ENCODE results near the gene WFIKKN1.

DNA sequence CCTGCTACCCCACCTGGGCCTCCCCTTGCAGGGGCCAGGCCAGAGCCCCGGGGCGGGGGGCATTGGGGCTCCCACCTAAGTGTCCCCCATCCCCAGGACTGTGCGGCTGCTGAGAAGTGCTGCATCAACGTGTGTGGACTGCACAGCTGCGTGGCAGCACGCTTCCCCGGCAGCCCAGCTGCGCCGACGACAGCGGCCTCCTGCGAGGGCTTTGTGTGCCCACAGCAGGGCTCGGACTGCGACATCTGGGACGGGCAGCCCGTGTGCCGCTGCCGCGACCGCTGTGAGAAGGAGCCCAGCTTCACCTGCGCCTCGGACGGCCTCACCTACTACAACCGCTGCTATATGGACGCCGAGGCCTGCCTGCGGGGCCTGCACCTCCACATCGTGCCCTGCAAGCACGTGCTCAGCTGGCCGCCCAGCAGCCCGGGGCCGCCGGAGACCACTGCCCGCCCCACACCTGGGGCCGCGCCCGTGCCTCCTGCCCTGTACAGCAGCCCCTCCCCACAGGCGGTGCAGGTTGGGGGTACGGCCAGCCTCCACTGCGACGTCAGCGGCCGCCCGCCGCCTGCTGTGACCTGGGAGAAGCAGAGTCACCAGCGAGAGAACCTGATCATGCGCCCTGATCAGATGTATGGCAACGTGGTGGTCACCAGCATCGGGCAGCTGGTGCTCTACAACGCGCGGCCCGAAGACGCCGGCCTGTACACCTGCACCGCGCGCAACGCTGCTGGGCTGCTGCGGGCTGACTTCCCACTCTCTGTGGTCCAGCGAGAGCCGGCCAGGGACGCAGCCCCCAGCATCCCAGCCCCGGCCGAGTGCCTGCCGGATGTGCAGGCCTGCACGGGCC, 1.9 kb downstream of the WFIKKN1 start:
- TF ChIP-seq TAF1 (IDR thresholded peaks at IDR 0.05; ENCODE audit: borderline replicate concordance, low read depth, low read length) (no peak), POLR2A (IDR thresholded peaks at IDR 0.05; ENCODE audit: low read depth, low read length) (no peak), POLR2AphosphoS5 (IDR thresholded peaks at IDR 0.05; ENCODE audit: low read depth, low read length) (no peak)
